BLaER1 (cell line): ENCODE measurements around the gene FHL2.

Experiments
- H3K27ac ChIP-seq: shearing (Covaris generic); formaldehyde crosslinking; 2 replicates; pipeline ENCODE4 v1.8.1; 2022
- H3K27me3 ChIP-seq: shearing (Covaris generic); formaldehyde crosslinking; 2 replicates; pipeline ENCODE4 v1.8.1; 2022
- H3K36me3 ChIP-seq: shearing (Covaris generic); formaldehyde crosslinking; 2 replicates; pipeline ENCODE4 v1.8.1; 2022
- H3K4me1 ChIP-seq: shearing (Covaris generic); formaldehyde crosslinking; 2 replicates; pipeline ENCODE4 v1.8.1; 2022
- H3K4me2 ChIP-seq: shearing (Covaris generic); formaldehyde crosslinking; 2 replicates; pipeline ENCODE4 v1.8.1; 2022
- H3K4me3 ChIP-seq: shearing (Covaris generic); formaldehyde crosslinking; 2 replicates; pipeline ENCODE4 v1.8.1; 2022
- H3K9ac ChIP-seq: shearing (Covaris generic); formaldehyde crosslinking; 2 replicates; pipeline ENCODE4 v1.8.1; 2022
- H3K9me3 ChIP-seq: shearing (Covaris generic); formaldehyde crosslinking; 2 replicates; pipeline ENCODE4 v1.8.1; 2022
- H4K20me1 ChIP-seq: shearing (Covaris generic); formaldehyde crosslinking; 2 replicates; pipeline ENCODE4 v1.8.1; 2022
- Cebpa-rat ChIP-seq: shearing (Covaris generic); IDR thresholded peaks from 2 replicates; pipeline ENCODE4 v1.8.1; 2022

The FHL2 gene

DNA sequence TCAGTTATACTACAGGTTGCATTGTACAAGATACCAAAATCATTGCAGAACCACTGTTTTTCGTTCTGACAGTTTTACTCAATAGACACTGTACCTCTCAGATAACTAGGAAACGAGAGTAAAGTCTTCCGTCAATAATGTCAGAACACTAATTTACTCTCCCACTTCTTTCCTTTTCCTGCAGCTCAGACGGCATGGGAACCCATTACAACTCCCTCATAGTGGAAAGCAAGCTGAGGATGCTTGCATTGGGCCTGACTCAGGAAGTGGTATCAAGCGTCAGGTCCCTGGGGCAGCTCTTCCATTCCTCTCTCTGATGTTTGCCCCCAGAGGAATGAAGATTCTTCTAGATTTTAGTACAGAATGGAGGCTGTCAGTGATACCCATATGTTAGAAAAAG, 23.9 kb upstream of the FHL2 start:
- H3K27ac ChIP-seq, result no peak overlapping the region

DNA sequence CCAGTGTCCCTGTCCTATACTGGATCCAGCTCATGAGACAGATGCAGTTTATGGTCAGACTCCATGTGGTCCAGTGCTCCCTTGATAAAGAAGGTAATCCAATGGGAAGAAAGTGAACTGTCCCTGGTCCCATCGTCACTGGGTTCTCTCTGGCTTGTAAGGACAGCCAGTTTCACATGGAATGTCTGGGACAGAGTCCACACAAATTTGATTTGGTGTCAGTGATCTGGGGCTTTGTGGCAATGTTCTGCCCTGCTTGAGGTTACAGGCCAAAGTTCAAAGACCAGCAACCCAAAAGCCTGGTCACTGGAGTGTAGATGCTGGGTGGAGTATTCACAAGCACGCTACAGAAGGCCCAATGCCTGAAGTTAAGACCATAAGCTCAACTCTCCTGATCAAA, 22.2 kb upstream of the FHL2 start:
- Histone ChIP-seq H3K9me3 (peaks cover 4% of the 10 kb centered on the region; the same call in 1 of the 2 replicates), H4K20me1 (no peaks in the 10 kb centered on the region), H3K27ac (no peak overlapping the region), H3K27me3 (no peaks in the 10 kb centered on the region), H3K4me2 (no peak overlapping the region), H3K9ac (no peak overlapping the region), H3K4me3 (no peak overlapping the region), H3K36me3 (no peaks in the 10 kb centered on the region), H3K4me1 (peaks cover 10% of the 10 kb centered on the region)
- no peak for TF ChIP-seq Cebpa-rat

More for the DNA sequence above, 23.9 kb upstream of the FHL2 start:
- H3K4me3 ChIP-seq, result no peak overlapping the region
- TF ChIP-seq Cebpa-rat, result no peak
- no peaks in the 10 kb centered on the region for H4K20me1 ChIP-seq
- no peaks in the 10 kb centered on the region for H3K36me3 ChIP-seq
- H3K4me2 ChIP-seq, result peak overlapping the region; percentile 26; the same call in 1 of the 2 replicates
- peaks cover 20% of the 10 kb centered on the region for H3K4me1 ChIP-seq
- no peaks in the 10 kb centered on the region for H3K27me3 ChIP-seq
- H3K9me3 ChIP-seq, result peaks cover 4% of the 10 kb centered on the region; the same call in 1 of the 2 replicates
- H3K9ac ChIP-seq, result no peak overlapping the region

DNA sequence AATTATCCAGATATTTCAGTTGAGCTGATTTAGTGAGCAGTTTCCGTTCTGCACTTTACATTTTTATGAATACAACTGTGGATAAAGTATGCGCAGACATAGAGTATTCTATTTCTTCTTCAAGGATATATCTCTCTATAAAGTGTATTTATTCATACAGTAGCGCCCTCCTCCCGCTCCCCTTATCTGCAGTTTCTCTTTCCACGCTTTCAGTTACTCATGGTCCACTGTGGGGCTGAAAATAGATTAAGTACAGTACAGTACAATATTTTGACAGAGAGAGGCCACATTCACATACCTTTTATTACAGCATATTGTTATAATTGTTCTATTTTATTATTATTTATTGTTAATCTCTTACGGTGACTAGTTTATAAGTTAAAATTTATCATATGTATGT, 19.7 kb upstream of the FHL2 start:
- H3K36me3 ChIP-seq, result no peaks in the 10 kb centered on the region
- no peaks in the 10 kb centered on the region for H3K27me3 ChIP-seq
- H3K4me1 ChIP-seq, result peaks cover 10% of the 10 kb centered on the region
- no peak for TF ChIP-seq Cebpa-rat
- H3K4me3 ChIP-seq, result no peak overlapping the region
- H3K27ac ChIP-seq, result no peak overlapping the region
- H3K9me3 ChIP-seq, result peaks cover 4% of the 10 kb centered on the region; the same call in 1 of the 2 replicates
- H4K20me1 ChIP-seq, result no peaks in the 10 kb centered on the region
- no peak overlapping the region for H3K4me2 ChIP-seq
- H3K9ac ChIP-seq, result no peak overlapping the region

DNA sequence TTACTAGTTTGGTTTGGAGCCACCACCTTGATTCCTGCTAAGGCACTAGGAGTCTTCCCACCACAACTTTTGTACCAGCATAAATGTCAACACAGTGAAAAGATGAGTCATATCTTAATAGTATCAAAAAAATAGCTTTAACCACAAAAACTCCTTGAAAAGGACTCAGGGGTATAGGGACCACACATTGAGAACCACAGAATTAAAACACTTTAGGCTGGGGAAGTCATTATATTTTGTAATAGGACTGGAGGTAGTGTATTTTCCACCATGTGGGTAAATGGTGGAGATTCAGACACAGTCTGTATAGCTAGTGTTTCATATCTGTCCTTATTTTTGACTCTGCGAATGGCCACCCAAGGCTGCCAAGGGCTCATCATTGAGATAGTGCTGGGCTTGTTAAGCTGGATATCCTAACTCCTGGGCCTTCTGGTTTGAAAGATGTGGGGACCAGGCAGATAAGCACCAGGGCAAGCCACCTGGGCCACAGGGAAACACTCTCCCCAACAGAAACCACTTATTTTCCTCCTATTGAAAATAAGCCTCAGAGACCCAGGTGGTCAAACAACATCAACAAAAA, 19.1 kb upstream of the FHL2 start:
- no peak for TF ChIP-seq Cebpa-rat
- Histone ChIP-seq H3K27me3 (no peaks in the 10 kb centered on the region), H3K4me1 (peaks cover 7% of the 10 kb centered on the region), H3K4me3 (no peak overlapping the region), H3K36me3 (no peaks in the 10 kb centered on the region), H3K27ac (no peak overlapping the region), H4K20me1 (no peaks in the 10 kb centered on the region), H3K9ac (no peak overlapping the region), H3K4me2 (no peak overlapping the region), H3K9me3 (peaks cover 4% of the 10 kb centered on the region; the same call in 1 of the 2 replicates)

- H3K9ac ChIP-seq, result no peak overlapping the region
- no peak overlapping the region for H3K27ac ChIP-seq
- no peaks in the 10 kb centered on the region for H4K20me1 ChIP-seq
- H3K4me3 ChIP-seq, result no peak overlapping the region
- H3K36me3 ChIP-seq, result no peaks in the 10 kb centered on the region
- TF ChIP-seq Cebpa-rat, result no peak
- H3K4me1 ChIP-seq, result no peaks in the 10 kb centered on the region
- no peak overlapping the region for H3K4me2 ChIP-seq
- no peaks in the 10 kb centered on the region for H3K27me3 ChIP-seq
- H3K9me3 ChIP-seq, result peaks cover 4% of the 10 kb centered on the region; the same call in 1 of the 2 replicates
Measured at GRCh38 chr2:105416156-105416555, 17.3 kb upstream of the FHL2 start.

- Histone ChIP-seq H3K4me2 (no peak overlapping the region), H3K9me3 (peaks cover 4% of the 10 kb centered on the region; the same call in 1 of the 2 replicates), H3K4me1 (no peaks in the 10 kb centered on the region), H3K27ac (no peak overlapping the region), H3K4me3 (no peak overlapping the region), H3K27me3 (no peaks in the 10 kb centered on the region), H3K9ac (no peak overlapping the region), H3K36me3 (no peaks in the 10 kb centered on the region), H4K20me1 (no peaks in the 10 kb centered on the region)
- no peak for TF ChIP-seq Cebpa-rat
Measured at GRCh38 chr2:105415007-105415406, 16.2 kb upstream of the FHL2 start.

GRCh38 chr2:105413206-105413605, 14.4 kb upstream of the FHL2 start:
- Histone ChIP-seq H3K27me3 (no peaks in the 10 kb centered on the region), H4K20me1 (no peaks in the 10 kb centered on the region), H3K4me2 (no peak overlapping the region), H3K9ac (no peak overlapping the region), H3K4me3 (no peak overlapping the region), H3K27ac (no peak overlapping the region), H3K36me3 (no peaks in the 10 kb centered on the region), H3K4me1 (no peaks in the 10 kb centered on the region), H3K9me3 (no peaks in the 10 kb centered on the region)
- no peak for TF ChIP-seq Cebpa-rat

GRCh38 chr2:105412584-105412983, 13.7 kb upstream of the FHL2 start:
- no peak overlapping the region for H3K4me3 ChIP-seq
- no peak overlapping the region for H3K9ac ChIP-seq
- H3K4me2 ChIP-seq, result no peak overlapping the region
- H4K20me1 ChIP-seq, result no peaks in the 10 kb centered on the region
- H3K9me3 ChIP-seq, result no peaks in the 10 kb centered on the region
- no peaks in the 10 kb centered on the region for H3K36me3 ChIP-seq
- no peak for TF ChIP-seq Cebpa-rat
- no peaks in the 10 kb centered on the region for H3K27me3 ChIP-seq
- no peak overlapping the region for H3K27ac ChIP-seq
- no peaks in the 10 kb centered on the region for H3K4me1 ChIP-seq

DNA sequence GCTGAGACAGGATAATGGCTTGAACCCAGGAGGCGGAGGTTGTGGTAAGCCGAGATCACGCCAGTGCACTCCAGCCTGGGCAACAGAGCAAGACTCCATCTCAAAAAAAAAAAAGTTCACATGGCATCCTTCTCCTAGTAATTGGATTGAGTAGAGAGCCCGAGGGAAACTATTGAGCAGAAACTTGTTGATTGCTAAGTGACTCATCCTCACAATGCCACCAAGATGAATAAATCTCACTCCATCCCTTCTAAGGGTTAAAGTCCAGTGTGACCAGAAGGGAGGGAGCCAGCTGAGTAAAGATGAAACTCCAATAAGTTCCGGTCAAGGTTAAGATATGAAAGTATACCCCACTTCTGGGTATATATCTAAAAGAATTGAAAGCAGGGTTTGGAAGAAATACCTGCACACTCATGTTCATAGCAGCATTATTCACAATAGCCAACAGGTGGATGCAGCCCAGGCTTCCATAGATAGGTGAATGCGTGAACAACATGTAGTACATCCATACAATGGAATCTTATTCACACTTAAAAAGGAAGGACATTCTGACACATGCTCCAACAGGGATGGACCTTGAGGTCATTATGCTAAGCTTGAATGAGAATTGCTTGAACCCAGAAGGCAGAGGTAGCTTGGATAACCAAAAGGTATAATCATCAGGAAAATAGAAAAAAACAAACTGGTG, 13.0 kb upstream of the FHL2 start:
- Histone ChIP-seq H3K27ac (no peak overlapping the region), H3K4me1 (no peaks in the 10 kb centered on the region), H3K27me3 (no peaks in the 10 kb centered on the region), H3K4me2 (no peak overlapping the region), H3K9me3 (no peaks in the 10 kb centered on the region), H4K20me1 (no peaks in the 10 kb centered on the region), H3K9ac (no peak overlapping the region), H3K36me3 (no peaks in the 10 kb centered on the region), H3K4me3 (no peak overlapping the region)
- no peak for TF ChIP-seq Cebpa-rat

- no peak overlapping the region for H3K4me2 ChIP-seq
- no peak for TF ChIP-seq Cebpa-rat
- H3K27ac ChIP-seq, result no peak overlapping the region
- no peaks in the 10 kb centered on the region for H3K36me3 ChIP-seq
- H3K4me3 ChIP-seq, result no peak overlapping the region
- H3K27me3 ChIP-seq, result no peaks in the 10 kb centered on the region
- no peak overlapping the region for H3K9ac ChIP-seq
- no peaks in the 10 kb centered on the region for H3K9me3 ChIP-seq
- no peaks in the 10 kb centered on the region for H3K4me1 ChIP-seq
- no peaks in the 10 kb centered on the region for H4K20me1 ChIP-seq
Measured at GRCh38 chr2:105410554-105410953, 11.7 kb upstream of the FHL2 start.
